PC-3 (cell line): ENCODE results near the gene RHCE.

ENCODE experiments used
- EZH2 ChIP-seq: fragments of 300-600 bp; sonication (generic); IDR thresholded peaks from one replicate; pipeline ENCODE4 v1.6.1; 2017; ENCODE audit warnings: antibody characterized with exemption, mild to moderate bottlenecking, low read length; ENCODE audit not compliant: unreplicated experiment
- TF ChIP-seq, protein P1 (sequence below): fragments of 300-600 bp; sonication (generic); conservative IDR thresholded peaks from 2 replicates; pipeline ENCODE4 v1.5.1; 2017; ENCODE audit warnings: antibody characterized with exemption, low read depth, mild to moderate bottlenecking, low read length

DNA sequence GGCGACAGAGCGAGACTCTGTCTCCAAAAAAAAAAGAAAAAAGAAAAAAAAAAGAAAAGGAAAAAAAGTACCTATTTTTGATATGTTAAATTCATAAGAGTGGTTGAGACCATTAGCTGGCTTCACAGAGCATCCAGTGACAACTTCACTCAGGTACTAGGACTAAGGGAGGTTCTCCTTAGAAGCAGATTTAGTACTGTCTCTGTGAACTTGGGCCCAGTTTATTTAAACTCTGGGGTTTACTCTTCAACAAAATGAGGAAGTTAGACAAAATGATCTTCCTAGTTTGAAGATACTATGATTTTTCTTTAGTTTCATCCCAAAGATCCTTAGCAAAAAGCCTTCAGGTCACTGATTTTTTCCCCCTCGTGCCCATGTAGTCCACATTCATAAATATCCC, 31.3 kb upstream of the RHCE start:
- TF ChIP-seq, protein P1, sequence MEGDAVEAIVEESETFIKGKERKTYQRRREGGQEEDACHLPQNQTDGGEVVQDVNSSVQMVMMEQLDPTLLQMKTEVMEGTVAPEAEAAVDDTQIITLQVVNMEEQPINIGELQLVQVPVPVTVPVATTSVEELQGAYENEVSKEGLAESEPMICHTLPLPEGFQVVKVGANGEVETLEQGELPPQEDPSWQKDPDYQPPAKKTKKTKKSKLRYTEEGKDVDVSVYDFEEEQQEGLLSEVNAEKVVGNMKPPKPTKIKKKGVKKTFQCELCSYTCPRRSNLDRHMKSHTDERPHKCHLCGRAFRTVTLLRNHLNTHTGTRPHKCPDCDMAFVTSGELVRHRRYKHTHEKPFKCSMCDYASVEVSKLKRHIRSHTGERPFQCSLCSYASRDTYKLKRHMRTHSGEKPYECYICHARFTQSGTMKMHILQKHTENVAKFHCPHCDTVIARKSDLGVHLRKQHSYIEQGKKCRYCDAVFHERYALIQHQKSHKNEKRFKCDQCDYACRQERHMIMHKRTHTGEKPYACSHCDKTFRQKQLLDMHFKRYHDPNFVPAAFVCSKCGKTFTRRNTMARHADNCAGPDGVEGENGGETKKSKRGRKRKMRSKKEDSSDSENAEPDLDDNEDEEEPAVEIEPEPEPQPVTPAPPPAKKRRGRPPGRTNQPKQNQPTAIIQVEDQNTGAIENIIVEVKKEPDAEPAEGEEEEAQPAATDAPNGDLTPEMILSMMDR: no peak
- no peak for TF ChIP-seq EZH2
